GM18861 (cell line): Measurements from ENCODE around the gene DIO1.
A peak's percentile ranks its signal among the peaks of the same experiment; 100 is the strongest.

Source experiments
- ATAC-seq: cut with Tn5 transposase; IDR thresholded peaks from one replicate; pipeline ENCODE4 v1.9.1; 2021; ENCODE audit not compliant: unreplicated experiment

The DIO1 gene

DNA sequence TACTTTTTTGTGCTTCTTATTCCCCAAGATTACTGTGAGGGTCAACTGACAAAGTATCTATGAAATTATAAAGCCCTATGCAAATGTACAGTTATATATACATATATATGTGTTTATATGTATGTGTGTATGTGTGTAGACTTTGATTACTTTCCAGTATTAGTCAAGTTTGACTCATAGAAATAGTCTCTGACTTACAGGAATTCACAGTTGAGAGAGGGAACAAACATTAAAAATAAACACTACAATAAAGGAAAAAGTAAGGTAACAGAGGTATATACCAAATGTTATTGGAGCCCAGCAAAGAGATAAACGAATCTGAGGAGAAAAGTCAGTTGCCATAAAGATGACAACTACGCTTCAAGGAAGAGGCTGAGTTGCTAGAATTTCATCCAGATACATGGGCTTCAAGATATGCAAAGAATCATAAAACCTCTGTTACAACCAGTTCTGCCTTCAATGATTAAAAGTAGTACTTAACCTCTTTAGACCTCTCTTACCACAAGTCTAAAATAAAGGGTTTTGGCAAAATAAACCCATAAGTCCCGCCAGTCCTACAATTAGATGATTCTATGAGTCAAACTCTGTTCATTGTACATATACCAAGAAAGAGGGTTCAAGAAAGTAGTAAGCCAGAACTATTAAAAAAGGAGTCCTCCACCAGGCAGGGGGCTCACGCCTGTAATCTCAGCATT lies 44.3 kb downstream of the DIO1 start:
- no peak for ATAC-seq

DNA sequence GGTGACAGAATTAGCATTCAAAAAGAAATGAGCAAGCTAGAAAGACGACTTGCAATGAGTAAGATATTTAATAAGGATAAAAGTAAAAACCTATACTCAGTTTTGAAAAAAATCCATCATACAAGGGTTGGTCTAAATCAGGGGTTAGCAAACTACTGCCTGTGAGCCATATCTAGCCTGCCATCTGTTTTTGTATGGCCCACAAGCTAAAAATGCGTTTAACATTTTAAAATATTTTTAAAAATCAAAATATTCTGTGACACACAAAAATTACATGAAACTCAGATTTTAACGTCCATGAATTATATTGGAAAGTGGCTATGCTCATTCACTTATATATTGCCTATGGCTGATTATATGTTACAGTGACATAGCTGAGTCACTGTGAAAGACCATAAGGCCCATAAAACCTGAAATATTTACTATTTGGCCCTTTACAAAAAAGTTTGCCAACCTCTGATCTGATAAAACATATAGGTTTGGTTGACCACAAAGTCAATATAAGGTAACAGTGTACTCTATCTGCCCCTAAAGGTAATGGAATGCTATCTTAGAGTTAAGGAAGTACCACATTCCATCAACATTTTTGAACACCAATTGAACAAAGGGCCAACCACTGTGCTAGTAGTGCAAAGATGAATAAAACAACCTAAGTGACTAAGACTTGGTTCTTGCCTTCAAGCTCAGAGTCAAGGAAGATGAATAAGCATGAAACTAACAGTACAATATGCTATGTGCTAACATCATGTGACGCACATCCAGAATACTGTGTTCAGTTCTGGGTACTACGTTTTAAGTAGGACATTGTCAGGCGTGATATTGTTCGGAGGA lies 48.4 kb downstream of the DIO1 start:
- no peak for ATAC-seq

DNA sequence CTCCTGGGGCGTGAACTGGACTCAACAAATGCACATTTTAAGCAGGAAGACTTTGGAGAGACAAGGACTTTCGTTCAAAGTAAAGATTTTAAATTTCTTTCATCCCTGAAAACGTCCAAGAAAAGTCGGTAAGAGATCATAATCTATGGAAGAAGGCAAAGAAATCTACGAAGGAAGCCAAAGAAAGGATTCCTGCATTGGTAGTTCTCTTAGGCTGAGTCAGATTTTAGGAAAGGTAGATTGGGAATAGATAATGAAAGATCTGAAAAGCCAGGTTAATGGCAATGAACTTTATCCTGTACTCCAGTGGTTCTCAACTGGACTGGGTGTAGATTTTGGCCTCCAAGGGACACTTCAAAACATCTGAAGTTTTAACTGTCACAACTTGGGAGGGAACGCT lies 49.1 kb downstream of the DIO1 start:
- no peak for ATAC-seq

DNA sequence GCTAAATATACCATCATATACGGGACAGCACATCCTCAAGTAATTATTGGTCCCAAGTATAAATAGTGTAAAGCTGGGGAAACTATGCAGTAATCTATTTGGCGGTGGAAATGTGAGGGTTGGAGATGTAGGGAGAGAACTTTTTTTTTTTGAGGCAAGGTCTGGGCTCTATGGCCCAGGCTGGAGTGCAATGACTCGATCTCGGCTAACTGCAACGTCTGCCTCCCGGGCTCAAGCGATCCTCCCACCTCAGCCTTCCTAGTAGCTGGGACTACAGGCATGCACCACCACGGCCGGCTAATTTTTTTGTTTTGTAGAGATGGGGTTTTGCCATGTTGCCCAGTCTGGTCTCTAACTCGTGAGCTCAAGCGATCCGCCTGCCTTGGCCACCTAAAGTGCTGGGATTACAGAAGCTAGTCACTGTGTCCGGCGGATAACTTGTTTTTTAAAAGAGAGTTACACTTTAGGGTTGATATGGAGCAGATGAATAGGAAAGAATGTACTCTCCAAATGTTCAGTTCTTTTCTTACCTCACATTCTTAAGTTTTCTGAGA lies 49.6 kb downstream of the DIO1 start:
- no peak for ATAC-seq

DNA sequence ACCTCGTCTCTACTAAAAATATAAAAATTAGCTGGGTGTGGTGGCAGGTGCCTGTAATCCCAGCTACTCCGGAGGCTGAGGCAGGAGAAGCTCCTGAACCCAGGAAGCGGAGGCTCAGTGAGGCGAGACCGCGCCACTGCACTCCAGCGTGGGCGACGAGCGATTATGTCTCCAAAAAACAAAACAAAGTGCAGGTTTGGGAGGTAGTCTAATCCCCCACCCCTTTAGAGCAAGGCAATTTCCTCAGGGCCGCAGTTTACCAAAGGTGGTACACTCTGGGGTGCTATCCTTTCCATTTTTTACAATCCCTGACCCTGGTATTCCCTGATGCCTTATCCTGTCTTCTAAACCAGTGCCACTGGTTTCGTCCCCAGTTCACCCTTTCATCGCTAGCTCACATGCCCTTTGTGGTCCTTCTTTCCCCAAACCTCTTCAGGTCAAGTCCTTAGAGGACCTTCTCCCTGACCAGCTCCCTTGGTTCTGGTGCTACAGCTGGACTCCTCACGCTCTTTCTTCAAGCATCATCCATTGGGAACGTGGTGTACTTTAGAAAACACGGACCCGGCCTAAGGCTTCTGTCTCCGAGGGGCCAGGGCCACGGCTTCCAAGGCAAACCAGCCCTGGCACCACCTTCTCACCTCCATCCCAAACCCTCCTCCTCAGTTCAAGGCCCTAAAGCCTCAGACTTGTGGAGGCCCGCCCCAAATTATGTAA lies 50.6 kb downstream of the DIO1 start:
- ATAC-seq = no peak

DNA sequence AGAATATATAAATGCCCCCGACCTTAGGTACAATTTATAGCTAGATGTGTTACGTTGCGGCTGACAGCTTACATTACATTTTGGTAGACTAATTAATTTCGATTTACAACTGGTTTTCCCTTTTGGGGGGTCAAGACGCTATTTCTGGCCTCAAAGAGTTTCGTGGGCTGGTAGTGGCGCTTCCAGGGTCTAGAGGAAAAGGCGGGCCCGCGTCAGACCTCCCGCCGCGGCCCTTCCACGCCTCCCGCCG lies 51.1 kb downstream of the DIO1 start:
- no peak for ATAC-seq

DNA sequence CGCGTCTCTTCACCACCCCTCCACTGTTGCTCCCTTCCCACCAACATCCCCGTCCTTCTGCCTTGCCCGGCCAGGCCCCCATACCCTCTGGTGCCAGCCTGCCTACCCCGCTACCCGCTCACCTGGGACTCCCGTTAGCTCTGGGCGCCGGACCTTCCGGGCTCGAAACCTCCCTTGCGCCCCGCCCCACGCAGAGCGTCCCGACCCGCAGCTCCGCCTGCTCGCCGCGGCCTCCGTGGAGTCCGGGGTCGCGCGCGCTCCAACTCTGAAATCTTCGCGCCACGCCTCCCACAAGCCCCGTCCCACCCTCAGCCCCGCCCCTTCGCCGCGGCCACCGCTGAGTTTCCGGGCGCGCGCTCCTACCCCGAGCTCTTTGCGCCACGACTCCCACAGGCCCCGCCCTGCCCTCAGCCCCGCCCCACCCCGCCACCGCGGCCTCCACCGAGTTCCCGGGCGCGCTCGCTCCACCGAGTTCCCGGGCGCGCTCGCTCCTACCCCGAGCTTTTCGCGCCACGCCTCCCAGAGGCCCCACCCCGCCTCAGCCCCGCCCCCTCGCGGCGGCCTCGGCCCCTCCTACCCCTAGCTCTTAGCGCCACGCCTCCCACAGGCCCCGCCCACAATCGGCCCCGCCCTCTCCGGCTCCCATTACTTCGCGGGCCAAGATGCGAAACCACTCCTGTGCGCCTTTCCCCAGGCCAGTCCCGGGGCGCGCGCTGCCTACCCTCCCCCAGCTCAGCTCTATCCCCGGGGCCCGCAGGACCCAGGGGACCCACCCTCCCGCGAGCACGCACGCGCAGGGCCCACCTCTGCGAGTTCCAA lies 51.7 kb downstream of the DIO1 start, which contains the start of gene IFT25:
IFT25 (minus strand) TSS at position 267 of the 819 bp plus-strand sequence. CDS start 5,617 bp downstream, outside the sequence.
- peak; percentile 48 for ATAC-seq

DNA sequence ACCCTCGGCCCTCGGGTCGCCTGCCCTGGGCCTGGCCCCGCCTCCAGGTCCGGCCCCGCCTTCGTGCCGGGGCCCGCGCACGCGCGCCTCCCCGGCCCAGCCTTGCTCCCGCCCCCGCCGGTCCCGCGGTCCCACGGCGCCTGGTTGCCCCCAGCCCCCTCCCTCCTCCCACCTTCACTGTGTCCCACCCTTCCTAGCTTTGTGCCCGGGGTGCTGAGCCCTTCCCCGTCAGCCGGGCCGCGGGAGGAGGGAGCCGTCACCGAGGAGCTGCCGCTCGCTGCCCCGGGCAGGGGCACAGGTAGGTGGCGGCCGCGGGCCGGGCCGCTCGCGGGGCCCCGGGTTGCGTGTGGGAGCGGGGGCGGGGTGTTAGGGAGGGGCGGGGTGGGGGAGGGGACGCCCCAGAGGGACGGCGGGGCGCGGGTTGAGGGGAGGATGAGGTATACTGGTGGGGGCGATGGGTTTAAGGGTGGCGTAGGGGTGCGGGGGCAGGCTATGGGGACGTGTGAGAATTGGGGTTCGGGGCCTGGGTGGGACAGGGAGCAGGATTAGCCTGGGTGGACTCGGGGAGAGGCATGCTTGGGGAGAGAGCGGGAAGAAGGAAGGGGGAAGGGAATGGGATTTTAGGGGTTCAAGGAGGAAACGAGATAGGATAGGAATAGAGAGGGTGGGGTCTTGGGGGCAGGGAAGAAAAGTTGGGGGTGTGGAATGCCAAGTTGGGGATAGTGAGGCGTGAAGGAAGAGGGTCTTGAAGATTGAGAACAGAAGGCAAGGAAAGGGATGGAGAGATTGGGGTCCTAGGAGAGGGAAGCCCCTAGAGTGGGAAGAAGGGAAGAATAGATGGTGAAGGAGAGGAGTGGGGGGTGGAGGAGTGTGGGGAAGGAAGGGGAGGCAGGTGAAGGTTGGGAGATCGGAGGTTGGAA lies 52.5 kb downstream of the DIO1 start, which contains the start of gene LRRC42:
LRRC42 (plus strand) TSS at position 99 of the 920 bp plus-strand sequence. CDS start 5,650 bp downstream, outside the sequence.
- ATAC-seq = peak; percentile 50

DNA sequence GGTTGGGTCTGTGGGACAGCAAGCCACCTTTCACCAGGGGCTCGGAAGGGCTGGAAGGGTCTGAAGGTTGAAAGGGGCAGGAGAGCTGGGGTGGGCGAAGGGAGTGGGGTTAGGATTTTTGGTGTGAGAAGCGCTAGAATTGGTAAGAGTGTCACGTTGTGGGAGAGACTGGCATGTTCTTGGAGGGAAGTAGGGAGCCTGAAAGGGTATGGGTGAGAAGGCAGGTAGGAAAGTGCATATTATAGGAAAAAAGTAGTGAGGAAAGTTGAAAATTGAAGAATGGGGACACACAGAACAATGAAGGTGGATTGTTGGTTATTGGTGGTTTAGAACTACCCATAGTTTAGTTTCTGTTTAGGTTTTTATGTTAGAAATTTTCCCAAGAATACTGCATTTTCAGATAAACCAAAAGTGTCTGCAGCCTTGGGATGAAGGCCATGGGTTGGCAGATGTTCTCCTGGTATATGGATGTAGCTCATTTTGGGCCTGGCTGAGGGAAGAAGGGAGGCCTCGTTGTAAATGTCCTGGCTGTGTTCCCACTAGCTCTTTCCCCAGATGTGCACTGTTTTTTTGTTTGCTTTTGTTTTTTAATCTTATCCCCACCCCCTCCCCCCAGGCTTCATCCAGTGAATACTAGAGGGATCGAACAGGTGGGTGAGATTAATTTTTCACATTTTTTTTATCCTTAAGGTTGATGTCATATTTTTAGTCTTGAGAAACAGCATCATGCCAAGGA lies 53.4 kb downstream of the DIO1 start:
- ATAC-seq = no peak

DNA sequence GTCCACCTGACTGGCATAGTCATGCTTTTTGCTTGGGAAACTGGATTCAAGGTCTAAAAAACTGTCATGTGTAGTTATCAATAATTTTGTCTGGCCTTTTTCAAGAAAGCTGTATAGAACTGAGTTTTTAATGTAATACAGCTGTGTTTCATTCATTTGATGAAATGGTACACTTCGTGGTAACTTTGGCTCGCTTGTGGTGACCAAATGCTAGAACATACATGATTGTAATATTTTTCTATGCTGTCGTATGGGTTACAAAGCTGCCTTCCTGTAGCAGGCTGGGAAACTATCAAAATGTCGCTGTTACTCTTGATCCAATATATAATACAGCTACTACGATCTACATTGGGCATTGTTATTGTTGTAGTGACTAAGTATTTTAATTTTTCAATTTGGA lies 54.3 kb downstream of the DIO1 start:
- no peak for ATAC-seq

DNA sequence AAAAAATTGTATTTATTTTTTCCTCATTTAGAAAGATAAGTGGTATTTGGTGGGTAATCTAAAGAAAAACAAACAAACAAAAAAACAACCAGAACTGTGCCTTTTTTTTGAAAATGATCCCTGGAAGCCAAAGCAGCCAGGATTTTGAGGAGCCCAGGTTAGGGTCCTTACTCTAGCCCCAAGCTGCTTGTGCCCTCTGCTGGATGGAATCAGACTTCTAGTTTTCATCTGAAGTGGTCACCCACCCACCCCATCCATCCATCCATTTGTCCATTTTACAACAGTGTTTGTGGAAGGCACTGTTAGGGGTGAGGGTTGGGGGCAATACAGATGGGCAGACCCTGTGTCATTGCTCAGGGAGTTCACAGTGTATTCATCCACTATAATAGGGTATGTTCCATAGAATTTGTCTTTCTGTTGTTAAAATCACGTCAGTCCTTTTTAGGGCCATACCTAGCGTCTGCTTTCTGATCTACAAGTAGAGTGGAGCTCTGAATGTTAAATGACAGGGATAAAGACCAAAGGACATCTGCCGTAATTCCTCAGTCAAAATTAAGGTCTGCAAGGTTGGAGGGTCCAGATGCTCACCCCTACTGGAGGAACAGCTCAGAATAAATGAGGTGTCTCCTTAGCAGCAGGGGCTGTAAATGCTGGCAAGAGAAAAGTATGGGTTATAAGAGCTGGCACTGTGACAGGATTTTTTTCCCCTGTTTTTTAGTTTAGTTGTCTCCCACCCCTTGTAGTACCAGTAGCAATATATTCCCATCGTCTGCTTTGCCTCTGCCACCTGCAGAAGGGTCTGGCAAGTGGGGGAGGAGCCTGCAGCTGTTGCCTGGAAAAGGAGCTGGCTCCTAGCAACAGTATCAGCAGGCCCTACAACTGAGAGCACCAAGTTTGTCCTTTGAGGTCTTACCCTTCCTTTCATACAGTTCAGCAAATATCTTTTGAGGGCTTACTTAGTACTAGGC lies 55.3 kb downstream of the DIO1 start:
- no peak for ATAC-seq

DNA sequence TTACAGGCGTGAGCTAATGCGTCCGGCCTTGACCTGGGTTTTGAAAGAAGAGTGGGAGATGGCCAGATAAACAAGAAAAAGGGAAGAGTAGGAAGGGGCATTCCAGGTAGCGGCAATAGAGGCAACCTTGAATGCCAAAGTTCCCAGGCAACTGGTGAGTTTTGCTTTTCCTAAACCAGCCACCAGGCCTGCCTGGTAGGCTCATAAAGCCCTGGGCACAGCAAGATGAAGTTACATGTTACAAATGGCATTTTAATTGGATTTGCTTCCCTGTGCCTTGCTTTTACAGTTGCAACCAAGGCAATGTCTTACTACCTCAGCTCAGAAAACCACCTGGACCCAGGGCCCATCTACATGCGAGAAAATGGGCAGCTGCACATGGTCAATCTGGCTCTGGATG lies 57.7 kb downstream of the DIO1 start:
- ATAC-seq = no peak

DNA sequence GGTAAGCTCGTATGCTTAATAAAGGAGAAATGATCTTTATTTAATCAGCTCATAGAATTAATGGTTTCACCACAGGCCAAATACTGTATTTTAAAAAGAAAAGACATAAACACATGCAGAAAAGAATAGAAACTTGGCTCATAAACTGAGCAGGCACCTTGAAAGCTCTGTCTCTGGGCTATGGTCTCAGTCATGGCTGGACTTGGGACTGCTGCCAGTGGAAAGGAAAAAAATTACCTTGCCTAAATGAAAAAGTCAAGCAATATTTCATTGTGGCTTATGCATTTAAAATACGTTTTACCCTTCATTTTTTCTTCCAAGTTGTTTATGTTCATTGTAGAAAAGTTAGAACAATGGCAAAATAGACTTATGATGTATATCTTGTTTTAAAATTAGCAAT lies 60.1 kb downstream of the DIO1 start:
- ATAC-seq = no peak

DNA sequence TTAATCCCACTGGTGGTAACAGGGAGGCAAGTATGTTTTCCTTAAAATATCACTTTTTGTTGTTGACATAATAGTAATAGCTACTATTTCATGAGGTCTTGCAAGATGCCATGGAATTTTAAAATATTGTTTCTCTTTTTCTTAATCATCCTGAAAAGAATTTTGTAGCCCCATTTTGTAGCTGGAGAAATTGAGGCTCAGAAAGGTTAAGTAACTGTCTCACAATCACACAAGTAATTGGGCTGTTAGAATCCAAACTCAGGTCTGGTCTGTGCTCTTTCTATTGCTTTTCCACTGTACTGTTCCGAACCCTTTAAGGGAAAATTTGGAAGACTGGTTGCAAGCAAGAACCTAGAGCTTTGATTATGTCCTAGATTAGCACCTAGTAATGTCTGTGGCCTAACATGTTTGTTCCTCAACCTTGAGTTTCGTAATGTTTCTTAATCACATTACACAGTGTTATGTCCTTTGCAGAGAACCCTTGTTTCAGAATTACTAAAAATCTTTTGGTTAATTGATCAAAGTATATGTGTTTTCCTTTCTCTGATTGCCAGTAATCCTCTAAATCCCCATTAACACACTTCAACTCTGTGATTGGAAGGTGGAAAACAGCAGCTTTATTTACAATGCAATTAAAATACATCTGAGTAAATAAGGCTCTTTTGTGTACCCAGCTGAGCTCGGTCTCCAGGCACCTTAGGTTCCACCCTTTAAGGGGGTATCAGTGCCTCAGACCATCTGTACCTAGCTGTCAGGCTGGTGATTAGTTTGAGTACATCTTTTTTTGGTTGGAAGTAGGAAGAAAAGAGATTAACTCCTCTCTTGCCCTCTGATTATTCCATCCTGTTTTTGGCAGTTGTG lies 62.6 kb downstream of the DIO1 start:
- no peak for ATAC-seq

DNA sequence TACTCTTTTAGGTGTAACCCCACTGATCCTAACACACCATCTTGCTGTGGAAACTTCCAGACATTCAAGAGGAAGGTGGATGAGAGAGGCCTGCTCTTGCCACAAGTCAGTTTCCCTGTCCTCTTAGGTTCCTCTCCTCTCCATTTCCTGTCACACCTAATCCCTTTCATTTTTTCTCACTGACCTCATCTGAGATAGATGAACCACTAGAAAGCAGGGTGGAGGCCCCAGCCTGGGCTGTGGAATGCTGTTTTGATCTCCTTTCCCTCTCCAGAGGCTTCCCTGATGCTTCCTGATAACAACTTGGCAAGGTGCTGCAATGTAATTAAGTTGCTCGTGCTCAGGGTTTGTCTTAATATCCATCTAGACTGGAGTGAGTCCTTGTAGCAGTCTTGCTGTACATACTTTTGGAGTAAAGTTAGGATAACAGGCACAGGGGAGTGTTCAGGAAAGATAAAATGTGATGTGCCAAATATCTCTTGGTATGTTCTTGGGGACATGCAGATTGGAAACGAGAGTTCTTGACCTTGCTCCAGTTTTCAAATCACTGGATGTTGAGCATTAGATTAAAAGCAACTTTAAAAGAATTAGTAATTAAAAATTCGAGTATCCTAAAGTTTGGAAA lies 63.3 kb downstream of the DIO1 start:
- ATAC-seq = no peak

DNA sequence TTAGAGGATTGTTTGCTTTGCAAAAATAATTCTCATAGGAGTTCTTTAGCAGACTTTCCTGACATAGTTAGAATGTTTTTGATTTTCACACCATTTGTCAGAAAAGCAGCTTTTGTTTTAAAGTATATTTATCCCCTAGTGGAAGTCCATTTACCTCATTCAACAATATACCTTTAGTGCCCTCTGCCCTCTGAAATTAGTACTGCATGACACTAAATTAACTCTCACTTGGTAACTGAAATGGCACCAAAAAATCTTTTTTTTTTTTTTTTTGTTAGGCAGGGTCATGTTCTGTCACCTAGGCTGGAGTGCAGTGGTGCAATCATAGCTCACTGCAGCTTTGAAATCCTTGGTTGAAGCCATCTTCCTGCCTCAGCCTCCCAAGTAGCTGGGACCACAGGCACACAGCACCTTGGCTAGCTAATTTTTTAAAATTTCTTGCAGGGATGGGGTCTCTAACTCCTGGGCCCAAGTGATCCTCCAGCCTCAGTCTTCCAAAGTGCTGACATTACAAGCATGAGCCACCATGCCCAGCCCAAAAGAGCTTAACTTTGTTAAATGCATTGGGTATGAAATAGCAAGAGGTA lies 65.8 kb downstream of the DIO1 start:
- ATAC-seq = no peak
